NCI-H146 treated with DMSO at 0.1 percent for 48 hours (cell line): ENCODE results near the gene SOX10.

ENCODE experiments used
- DNase-seq: peaks from one replicate; lab custom pipeline; 2025; ENCODE audit not compliant: unreplicated experiment; lab: John Stamatoyannopoulos, UW

Gene SOX10

DNA sequence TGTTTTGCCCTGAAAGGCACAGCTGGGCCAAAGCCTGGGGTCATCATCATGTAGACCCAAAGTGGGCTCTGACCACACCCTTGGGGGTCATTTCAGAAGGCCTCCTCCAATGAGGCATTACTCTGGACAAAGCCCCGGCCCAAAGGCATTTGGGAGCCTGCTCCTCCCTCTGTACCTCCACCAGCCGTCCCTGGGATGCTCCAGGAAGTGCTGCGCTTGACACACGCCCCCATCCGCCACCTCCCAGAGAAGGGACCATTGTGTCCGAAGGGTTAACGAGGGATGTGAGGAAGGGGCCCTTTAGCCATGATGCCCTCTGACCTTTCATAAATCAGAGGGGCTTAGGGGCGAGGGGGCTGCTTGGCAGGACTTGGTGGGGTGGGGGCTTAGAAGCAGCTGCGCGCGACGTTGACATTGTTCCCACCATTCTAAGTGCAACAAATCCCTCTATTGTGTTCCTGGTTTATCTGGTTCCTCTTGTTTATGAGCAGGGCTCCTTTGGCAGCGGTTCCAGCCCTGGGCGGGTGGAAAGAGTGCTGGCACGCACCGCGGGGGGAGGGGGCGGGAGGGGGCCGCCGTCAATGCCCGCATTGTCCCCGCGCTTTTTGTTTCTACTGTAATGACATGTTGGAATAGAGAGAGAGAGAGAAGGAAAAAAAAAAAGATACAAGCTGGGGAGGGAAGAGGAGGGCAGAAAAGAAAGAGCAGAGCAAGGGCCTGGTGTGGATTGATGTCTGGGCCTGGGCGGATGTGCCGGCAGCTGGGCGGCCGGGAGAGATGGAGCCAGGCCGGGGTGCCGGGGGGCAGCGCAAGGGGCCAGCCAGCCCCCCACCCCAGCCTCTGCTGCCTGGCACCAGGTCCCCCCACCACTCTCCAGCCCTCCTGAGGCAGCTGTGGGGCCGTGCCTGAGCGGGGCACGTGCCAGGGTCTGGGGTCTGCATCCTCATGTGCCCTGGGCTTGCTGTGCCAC, 32.1 kb upstream of the SOX10 start:
- no peak for DNase-seq

DNA sequence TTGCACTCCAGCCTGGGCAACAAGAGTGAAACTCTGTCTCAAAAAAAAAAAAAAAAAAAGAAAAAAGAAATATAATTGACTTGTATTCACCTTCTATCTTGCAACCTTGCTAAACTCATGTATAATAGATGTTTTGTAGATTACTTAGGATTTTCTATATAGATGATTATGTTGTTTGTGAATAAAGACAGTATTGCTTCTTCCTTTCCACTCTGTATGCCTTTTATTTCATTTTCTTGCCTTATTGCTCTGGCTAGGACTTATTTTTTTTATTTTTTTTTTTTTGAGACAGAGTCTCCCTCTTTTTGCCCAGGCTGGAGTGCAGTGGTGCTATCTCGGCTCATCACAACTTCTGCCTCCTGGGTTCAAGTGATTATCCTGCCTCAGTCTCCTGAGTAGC, 29.7 kb upstream of the SOX10 start:
- DNase-seq = no peak

DNA sequence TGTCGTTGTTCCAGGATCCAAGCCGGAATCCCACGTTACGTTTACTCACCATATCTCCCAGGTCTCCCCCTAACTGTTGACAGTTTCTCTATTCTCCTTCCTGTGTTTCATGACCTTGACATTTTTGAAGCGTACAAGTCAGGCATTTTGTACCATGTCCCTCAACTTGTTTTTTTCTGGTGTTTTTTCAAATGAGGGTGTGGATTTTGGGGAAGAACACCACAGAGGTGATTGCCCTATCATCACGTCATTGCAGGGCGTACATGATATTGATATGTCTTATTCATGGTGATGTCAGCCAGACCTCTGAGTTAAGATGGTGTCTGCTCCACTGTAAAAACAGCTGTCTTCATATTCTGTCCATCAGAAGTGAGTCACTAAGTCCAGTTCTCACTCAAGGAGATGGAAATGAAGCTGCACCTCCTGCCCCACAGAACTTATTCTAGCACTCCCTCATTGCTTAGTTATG, 28.3 kb upstream of the SOX10 start:
- DNase-seq = no peak

DNA sequence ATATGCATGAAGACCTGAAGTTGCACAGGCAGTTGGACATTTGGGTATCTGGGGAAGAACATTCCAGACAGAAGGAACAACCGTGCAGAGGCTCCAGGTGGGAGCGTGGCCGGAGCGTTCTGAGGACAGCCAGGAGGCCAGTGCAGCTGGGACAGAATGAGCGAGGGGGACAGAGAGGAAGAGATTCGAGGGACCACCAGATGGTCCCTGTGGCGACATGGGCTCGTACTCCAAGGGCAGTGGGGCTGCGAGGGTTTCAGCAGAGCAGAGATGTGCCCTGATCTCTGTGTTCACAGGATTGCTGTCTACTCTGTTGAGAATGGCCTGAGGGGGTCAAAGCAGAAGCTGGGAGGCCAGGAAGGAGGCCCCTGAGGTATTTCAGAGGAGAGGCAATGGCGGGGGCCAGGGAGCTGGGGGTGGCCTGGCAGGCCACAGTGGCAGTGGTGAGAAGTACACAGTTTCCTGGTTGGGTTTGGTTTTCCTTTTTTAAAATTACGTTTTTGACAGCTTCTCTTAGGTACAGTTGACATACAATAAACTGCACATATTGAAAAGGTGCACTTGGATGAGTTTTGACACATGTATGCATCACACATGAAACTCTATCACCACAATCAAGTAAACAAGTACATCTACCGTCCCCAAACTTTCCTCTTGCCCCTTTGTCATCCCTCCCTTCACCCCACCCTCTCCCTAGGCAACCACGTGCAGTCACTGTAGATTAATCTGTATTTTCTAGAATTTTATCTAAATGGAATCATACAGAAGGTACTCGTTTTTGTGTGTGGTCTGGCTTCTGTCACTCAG, 24.8 kb upstream of the SOX10 start:
- DNase-seq = no peak

DNA sequence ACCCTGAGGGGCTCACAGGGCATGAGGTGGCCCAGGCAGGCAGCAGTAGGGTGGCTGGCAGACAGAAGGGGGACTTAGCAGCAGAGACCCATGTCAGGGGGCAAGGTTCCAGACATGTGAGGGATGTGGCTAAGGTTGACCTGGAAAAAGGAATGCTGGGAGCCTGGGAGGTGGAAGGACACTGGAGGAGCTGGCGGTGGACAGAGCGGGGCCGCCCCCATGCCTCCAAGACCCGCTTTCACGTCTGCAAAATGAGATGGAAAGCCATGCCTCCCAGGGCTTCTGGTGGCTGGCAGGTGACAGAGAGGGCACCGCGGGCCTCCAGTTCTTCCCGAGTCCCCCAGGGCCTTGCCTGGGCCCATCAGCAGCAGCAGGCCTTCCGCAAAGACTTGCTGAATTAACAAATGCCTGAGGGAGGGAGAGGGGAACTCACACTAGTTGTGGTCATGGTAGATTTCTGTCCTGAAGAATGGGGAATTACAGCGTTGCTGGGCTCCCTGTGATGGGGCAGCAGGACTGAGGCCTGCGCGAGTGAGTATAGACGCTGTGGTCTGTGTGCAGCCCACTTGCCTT, 23.1 kb upstream of the SOX10 start:
- no peak for DNase-seq

DNA sequence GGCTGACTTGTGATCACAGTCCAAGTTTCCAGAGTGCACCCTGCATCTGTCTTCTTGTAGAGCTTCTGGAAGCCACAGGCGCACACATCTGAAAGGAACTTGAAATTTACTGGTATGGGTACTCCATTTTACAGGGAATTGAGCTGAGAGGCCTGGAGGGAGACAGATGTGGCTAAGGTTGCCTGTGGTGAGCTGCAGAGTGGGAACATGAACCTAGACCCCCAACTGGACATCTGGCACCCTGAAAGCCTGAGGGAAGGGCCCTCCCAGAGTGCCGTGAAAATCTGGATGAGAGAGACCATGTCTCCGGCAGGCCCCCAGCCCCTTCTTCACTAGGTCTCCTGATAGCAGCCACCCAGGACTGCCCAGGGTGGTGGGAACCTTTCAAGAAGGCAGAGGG, 22.6 kb upstream of the SOX10 start:
- no peak for DNase-seq

DNA sequence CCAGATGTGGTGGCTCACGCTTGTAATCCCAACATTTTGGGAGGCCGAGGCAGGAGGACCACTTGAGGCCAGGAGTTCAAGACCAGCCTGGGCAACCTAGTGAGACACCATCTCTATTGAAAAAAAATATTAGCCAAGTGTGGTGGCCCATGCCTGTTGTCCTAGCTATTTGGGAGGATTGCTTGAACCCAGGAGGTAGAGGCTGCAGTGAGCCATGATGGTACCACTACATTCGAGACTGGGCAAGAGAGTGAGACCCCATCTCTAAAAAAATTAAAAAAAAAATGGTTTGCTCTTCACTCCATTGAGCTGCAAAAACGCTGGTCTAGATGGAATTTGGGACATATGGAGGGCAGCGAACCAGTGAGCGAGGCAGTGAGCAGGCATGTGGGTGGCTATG, 21.6 kb upstream of the SOX10 start:
- no peak for DNase-seq

DNA sequence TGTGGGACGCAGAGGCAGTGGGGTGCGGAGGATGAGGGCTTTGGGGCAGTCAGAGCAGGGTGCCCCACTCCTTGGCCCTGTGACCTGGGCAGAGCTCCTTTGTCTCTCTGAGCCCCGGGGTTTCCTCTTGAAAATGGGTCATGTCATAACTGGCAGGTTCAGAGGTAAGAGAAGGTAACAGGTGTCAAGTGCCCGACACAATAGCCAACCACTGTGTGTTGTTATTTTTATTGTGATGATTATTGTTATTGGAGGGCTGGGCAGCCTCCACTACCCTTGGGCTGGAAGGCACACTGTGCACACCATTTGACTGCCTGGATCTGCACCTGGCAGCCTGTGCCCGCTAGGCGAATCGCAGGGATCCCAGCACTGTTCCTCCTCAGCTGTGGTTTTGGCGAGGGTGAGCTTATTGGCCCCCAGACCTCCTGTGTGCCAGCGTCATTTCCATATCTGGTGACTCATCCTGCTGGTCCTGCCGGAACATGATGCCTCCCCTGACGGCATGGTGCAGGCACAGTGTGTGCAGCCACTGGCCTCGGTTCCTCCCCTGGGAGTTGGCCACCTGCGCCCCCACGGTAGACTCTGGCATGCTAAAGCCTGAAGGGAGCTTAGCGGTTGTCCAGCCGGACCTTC, 15.4 kb upstream of the SOX10 start:
- no peak for DNase-seq

DNA sequence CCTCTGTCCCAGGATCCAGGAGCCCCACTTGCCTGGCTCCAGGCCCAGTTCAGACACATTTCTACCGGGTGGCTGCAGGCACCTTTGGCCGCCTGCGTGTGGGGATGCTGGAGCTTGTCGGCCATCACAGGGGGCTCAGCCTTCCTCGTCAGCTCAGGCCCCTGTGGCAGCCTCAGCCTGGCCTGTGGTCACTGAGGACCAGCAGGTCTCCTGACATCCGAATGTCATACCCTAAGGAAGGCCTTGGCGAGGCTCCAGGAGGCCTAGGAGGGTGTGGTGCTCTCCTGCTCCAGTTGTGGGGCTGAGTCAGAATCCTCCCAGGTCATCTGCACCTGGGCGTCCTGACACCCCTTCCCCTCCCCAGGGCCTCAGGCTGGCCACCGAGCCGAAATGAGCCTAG, 14.9 kb upstream of the SOX10 start:
- DNase-seq = no peak

DNA sequence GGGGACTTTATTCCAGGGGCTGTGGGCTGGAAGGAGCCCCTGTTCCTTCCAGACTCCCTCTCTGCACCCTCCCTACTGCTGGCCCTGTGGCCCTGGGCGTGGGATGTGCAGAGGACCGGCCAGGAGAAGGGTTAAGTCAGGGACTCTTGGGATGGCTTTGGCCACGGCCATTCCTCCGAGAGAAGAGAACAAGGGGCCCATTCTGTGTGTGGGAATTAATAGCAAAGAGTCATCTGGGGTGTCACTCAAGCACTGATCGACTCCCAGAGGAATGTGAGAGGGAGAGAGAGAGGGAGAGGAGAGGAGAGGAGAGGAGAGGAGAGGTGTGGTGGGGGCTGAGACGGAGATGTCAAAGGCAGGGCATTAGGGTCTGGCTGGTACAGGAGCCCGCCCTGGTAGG, 14.2 kb upstream of the SOX10 start:
- DNase-seq = no peak

DNA sequence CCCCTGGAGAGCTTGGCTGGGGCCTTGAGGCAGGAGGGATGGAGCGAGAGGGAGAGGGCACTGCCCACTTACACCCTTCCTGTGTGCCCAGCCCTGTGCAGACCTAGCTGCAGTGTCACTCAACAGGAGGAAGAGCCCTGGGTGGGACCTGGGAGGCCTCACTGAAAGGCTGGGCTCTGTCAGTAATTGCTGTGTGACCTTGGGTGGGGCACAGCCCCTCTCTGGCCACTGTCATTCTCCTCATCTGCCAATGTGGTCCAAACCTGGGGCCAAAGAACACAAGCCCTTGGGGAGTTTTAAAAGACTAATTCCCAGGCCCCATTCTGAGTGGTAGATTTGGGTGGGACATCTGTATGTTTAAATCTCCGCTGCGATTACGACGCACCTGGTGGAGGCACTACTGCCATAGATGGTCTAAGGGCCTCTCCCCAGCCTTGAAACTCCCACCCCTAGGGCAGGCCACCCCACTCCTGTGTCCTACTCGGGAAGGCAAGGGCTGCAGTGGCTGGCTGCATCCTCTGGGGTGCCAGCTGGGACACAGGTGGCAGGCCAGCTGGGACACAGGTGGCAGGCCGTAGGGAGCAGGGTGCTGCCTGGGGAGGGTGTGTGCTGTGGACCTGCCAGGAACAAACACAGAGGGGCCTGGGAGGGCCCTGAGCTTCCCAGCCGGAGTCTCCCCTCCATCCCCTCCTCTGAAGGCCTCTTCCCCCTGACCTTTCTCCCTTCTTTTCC, 12.3 kb upstream of the SOX10 start:
- DNase-seq = no peak

DNA sequence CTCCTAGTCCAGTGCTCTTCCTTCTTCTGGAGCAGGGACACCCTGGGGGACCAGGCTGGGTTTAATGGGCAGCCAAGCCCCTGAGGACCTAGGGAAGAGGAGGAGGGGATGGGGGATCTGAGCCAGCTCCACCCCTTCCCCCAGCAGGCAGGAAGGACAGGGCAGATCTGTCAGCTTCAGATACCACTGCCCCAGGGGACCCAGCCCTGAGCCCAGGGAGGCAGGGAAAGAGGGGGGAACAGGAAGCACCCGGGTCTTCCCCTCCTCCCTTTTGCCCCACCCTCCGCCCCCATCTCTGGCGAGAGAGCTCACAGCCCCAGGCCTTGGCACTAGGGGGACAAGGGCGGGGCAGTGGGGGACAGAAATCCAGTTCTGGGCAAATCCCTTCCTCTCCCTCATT, 11.7 kb upstream of the SOX10 start:
- DNase-seq = no peak

DNA sequence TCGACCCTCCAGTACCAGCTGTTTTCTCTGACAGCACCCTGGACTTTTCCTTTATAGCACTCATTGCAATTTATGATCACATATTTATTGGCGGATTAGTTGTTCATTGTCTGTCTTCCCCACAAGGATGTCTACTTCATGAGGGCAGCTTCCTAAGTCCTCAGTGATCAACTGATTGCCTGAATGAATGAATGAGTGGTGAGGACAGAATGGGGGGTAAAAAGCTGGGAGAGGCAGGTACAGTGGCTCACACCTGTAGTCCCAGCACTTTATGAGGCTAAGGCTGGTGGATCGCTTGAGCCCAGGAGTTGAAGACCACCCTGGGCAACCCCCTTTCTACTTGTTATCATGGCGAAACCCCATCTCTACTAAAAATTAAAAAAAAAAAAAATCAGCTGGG, 11.1 kb upstream of the SOX10 start:
- DNase-seq = no peak

DNA sequence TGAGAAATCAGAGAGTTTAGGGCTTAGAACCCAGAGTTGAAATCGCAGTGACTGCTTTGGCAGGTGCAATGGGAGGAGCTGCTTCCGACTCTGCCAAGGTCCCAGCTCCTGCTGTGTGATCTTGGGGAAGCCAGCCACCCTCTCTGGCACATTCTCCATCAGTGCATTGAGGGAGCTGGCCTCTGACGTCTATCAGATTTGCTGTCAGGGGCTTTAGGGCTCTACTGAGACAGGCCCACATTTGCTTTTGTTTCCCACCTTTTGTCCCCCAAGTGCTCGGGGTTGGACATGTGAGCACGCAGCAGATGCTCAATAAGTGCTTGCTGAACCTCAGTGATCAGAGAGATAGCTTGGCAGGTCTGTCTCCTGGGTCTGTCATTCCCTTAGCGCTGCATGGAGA, 10.6 kb upstream of the SOX10 start:
- DNase-seq = no peak

DNA sequence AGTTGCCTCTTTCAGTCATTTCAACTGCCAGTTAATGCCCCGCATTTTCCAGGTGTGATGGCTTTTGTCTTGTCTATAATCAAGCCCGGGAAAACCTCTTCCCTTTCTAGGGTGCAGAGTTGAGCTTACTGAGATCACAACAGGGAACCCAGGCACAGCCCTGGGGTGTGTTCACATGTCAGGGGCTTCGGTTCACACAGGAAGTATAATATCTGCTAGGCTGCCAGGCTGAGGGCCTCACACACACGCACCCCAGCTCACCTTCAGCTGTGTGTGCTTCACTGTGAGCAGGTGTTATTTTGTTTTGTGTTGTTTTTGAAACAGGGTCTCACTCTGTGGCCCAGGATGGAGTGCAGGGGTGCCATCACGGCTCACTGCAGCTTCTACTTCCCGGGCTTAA, 9.7 kb upstream of the SOX10 start:
- DNase-seq = no peak

DNA sequence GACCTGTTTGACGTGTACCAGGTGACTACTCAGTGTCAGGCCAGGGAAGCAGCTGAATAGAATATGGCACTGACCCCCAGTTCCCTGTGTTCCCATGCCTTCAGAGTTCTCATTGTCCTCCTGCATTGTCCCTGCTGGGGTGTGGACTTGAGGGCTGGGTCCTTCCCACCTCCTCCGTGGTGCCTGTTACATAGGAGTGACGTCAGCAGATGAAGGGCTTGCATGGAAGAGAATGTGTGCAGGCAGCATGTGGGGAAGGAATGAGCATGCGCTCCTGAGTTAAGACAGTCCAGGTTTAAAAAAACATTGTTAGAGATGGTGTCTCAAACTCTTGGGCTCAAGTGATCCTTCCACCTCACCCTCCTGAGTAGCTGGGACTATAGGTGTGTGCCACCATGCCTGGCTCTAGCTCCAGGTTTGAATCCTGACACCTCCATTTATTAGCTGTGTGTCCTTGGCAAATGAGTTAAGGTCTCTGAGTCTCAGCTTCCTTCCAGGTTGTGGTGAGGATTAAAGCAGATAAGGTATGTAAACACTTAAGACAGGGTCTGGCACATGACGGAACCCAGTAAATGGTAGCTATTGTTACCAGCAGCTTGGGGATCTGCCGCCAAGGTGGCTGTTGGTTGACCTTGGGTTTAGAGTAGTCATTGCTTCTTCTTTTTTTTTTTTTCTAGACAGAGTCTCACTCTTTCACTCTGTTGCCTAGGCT, 7.5 kb upstream of the SOX10 start:
- no peak for DNase-seq

DNA sequence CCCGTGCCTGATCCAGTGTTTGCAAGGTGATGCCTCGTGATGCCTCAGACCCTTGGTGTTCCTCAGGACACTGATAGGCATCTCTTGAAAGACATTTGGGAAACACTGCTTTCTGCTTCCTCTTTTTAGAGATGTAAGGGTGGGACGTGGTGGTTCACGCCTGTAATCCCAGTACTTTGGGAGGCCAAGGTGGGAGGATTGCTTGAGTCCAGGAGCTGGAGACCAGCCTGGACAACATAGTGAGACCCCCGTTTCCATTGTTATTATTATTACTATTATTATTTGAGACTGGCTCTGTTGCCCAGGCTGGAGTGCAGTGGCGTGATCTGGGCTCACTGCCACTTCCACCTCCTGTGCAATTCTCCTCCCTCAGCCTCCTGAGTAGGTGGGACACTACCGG, 6.5 kb upstream of the SOX10 start:
- no peak for DNase-seq

DNA sequence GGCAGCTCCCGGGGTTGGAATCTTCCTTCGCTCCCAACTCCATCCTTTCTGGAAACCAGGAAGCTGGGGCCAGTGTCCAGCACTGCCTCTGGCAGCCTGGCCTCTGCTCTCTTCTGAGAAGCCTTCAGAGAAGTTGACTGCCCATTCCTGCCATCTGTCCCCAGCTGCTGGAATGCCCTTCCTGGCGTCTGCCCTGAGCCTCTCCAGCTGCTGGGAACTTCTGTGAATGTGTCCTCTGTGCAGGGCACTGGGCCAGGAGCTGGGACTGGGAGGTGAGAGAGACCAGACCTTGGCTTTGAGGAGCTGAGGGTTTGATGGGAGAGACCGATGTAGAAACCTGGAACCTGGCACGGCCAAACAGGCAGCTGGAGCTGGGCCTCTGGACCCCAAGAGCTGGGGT, 5.9 kb upstream of the SOX10 start:
- no peak for DNase-seq

DNA sequence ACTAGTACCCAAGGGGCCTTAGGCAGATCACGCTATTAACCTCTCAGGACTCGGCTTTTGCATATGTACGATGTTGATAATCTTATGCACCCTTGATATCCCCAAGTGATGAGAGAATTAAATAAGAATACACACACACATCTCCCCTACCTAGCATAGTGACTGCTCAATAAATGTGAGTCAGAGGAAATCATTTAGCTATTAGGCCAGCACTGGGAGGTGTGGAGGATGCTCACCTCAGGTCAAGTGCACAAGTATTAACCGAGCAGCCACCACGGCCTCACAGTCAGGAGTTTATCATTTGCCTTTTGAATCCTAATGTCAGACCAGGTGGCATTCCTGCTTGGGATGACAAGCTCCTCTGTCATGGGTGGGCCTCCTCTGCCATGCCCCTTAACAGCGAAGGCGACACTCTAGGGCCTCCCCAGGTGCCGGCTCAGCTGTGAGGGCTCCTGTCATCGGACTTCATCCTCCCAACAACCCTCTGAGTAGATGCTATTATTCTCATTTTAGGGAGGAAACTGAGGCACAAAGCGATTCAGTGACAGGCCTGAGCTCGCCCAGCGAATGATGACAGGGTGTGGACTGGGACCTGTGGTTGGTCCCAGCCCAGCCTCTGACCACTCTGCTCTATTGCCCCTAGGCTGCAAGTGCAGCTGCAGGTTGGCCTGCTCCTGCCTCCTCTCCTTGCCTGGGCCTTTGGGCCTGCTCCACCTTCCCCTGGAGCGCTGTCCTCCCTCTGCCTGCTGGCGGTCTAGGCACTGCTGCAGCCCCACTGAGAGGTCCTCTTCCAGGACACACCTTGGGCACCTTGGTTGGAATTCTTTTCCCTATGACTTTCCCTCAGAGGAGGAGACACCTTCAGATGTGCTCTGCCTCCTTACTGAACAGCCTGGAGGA, 5.0 kb upstream of the SOX10 start:
- DNase-seq = no peak
